HG02943 (cell line): Measurements from ENCODE around the gene SLC6A13.

ENCODE experiments used
- ATAC-seq: cut with Tn5 transposase; IDR thresholded peaks from one replicate; pipeline ENCODE4 v1.9.1; 2021; ENCODE audit warnings: mild to moderate bottlenecking, low read depth, moderate library complexity; ENCODE audit not compliant: unreplicated experiment

SLC6A13 gene

DNA sequence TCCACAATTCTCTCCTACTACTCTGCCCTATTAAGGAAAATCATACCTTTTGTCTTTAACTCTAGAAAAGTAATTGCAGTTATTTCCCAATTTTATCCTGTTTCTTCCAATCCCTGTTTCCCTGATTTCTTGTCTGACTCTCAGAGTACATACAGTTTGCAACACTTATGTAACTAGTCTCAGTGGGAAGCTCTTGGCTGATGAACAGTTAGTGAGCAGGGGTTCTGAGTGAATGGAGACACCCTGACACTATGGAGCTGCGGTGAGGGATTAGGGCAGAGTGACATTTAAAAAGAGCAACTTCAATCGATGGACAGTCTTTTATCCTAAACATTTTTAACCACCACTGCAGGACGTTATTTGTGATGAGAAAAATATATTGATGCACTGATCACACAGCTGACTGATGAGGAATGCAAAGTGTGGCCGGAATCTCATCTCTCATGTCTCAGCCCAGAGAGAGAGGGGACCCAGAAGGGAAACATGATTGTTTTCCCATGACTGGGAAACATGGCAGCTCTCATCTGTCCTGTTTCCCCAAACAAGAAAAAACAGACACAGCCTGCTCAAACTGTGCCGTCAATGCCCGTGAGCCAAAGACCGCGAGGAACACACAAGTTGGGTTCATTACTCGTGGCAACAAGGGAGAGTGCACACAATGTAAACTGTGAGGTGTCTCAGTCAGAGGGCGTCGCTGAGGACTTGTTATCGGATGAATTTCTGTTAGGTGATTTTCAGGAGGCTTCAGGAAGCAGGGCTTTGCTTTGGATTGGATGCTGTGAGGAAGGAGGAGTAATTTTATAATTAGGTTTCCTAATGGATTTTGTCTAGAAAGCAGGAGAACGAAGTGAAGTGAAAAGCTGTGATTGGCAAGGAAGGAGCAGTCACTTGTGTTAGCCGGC, 5.2 kb upstream of the SLC6A13 start:
- no peak for ATAC-seq

DNA sequence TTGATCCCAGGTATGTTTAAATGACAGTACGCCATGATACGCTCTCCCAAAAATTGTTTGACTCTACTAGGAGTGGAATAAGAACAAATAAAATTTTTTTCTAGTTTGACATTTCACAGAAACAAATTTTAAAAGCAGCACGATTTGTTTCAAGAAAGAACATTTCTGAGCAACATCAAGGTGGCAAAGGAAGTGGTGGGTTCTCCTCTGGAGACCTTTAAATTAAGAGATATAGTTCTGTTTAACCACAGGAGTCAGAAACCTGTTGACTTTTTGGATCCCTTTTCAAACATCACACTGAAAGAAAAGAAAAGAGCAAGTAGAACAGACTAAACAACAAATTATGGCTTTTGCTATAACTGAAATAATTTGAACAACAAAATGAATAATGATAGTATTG, 2.5 kb upstream of the SLC6A13 start:
- no peak for ATAC-seq

DNA sequence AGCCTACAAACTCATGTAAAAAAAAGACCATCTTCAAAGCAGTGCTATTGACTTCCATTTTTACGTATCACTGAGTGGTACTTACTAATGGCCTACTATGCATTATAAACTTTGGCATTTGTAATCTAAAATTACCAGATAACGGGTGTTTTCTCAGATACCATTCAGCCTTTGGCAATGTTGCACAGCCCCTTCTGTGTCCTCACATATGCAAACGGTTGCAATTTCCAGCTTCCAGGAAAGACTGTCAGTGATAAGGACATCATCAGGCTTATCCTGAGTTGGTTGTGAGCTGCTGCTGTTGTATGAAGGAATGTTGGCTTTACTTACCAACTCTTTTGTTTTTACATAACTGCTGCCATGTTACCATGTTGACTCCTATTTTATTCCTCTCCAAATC, 1.6 kb upstream of the SLC6A13 start:
- ATAC-seq: no peak

- ATAC-seq: no peak
Observed at GRCh38 chr12:263574-263973, 938 bp upstream of the SLC6A13 start.

GRCh38 chr12:262113-262512, 523 bp downstream of the SLC6A13 start:
- no peak for ATAC-seq

DNA sequence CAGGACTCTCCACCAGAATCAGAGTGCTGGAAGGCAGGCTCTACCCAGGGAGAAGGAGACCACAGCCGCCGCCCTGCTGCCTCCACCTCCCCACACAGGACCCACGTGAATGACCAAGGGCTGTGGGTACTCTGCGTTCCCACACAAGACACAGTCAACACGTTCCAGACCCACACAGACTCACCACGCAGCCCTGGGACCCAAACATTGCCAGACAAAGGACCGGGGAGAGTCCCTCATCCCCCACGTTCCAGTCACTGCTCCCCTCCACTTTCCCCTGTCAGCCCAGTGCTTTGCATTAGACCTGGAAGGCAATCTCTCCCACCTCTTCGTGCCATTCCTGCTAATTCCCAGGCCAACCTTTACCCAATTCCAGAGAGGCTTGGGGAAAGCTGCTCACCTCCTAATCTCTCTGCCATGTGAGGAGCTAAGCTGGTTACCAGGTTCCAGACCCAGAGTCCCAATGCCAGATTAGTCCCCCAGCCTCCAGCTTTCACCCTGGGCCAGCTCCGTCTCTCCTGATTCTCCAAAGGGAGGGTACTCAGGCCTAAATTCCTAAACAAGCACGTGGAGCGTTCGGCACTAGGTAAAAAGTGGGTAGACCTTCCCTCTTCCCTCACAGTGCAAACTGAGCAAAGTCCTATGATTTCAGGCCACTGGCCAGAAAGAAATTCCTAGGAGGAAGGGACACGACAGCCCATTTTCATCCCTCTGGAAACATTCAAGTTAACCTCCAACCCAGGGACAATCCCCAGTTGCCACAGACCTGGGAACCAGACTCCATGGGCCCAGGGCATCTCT, 4.9 kb downstream of the SLC6A13 start:
- ATAC-seq: no peak

GRCh38 chr12:256958-257357, 5.7 kb downstream of the SLC6A13 start:
- no peak for ATAC-seq

GRCh38 chr12:256225-256624, 6.4 kb downstream of the SLC6A13 start:
- ATAC-seq: no peak

- ATAC-seq: no peak
Observed at GRCh38 chr12:254912-255311, 7.7 kb downstream of the SLC6A13 start.

- no peak for ATAC-seq
Observed at GRCh38 chr12:254039-254438, 8.6 kb downstream of the SLC6A13 start.

- ATAC-seq: no peak
Observed at GRCh38 chr12:253116-253831, 9.4 kb downstream of the SLC6A13 start.

DNA sequence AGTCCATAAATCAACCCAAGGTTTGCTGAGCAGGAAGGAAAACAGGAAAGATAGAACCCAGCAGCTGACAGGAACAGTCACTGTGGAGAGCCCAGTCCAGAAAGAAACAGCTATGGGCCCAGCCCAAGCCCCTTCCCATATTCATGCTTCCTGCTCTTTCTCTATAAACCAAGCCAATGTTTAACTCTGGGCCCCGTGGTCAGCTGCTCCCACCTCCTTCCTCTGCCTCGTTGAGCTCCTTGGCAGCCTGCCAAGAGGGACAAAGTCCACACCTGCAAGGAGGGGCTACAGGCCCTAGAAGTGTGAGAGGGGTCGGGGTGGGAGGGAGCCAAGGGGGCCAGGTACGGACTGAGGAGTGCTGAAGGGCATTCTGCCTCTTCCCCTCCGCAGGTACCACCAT, 10.0 kb downstream of the SLC6A13 start:
- no peak for ATAC-seq

DNA sequence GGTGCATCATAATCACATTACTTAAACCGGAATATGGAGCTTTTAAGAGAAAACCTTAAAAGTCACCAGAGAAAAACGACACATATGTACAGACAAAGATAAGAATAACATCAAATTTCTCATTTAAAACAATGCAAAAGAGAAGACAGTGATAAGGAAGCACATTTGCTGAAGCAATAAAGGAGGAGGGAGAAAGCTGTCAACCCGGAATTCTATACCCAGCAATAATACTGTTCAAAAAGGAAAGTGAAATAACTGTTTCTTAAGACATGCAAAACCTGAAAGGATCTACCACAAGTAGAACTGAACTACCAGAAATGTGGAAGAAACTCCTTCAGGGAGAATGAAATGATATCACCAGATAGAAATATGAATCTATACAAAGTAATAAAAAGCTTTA, 15.4 kb downstream of the SLC6A13 start:
- no peak for ATAC-seq

DNA sequence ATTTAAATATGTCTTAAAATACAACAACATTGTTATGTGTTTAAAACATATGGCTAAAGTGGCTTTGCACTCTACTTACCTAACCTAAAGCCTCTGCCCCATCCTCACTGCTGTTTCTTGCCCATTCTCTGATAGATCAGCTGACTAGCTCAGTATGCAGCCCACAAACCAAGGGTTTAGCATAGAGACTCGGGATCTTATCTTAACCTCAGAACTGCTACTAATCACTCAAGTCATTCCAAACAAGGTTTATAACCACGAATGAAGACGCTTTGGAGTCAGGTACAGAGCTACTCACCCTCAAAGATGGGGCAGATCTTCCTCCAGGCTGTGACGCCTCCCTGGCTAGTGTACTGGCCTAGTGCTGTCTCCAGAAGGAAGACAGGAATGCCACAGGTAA, 19.3 kb downstream of the SLC6A13 start:
- no peak for ATAC-seq

DNA sequence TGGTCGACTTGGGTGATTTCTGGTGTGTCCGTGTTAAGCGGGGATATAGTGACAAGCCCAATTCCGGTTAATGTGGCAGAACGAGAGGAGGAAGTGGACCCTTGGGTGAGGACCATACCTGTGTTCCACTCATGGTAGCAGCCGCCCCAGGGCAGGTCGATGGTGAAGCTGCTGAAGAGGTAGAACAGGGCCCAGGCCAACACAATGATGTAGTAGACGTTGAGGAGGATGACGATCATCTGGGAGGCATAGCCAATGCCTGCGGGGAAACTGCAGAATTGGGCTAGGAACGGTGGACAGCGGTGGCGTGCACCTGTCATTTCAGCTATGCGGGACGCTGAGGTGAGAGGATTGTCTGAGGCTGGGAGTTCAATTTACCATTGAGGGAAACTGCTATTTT, 20.1 kb downstream of the SLC6A13 start:
- no peak for ATAC-seq

DNA sequence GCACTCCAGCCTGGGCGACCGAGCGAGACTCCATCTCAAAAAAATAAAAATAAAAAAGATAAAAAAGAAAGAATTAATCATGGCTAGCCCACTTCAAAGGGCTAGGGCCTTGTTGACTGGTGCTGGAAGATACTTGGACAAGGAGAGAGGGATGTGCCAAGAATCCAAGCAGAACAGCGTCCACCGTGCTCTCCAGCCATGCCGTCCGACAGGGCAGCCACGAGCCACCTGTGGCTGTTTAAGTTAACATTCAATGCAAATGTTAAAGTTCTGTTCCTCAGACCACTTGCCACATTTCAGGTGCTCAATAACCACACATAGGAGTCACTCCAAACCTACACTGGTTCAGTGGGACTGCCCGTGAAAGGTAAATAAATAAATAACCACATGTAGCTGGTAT, 21.4 kb downstream of the SLC6A13 start:
- no peak for ATAC-seq

GRCh38 chr12:240566-240965, 22.1 kb downstream of the SLC6A13 start:
- no peak for ATAC-seq

GRCh38 chr12:238736-239398, 23.8 kb downstream of the SLC6A13 start:
- ATAC-seq: no peak

GRCh38 chr12:238116-238515, 24.5 kb downstream of the SLC6A13 start:
- no peak for ATAC-seq

- ATAC-seq: no peak
Observed at GRCh38 chr12:237026-237815, 25.4 kb downstream of the SLC6A13 start.
